GM19463 (cell line): ENCODE measurements around the gene CACNA1A.
"Not testable (repeated sequence)": the region's sequence is repeated elsewhere in the genome, so short reads cannot be mapped to it uniquely, and the experiment has no call there.

Experiments used
- ATAC-seq: cut with Tn5 transposase; IDR thresholded peaks from one replicate; pipeline ENCODE4 v1.9.1; 2021; ENCODE audit warnings: mild to moderate bottlenecking, moderate library complexity; ENCODE audit not compliant: unreplicated experiment

Gene CACNA1A

DNA sequence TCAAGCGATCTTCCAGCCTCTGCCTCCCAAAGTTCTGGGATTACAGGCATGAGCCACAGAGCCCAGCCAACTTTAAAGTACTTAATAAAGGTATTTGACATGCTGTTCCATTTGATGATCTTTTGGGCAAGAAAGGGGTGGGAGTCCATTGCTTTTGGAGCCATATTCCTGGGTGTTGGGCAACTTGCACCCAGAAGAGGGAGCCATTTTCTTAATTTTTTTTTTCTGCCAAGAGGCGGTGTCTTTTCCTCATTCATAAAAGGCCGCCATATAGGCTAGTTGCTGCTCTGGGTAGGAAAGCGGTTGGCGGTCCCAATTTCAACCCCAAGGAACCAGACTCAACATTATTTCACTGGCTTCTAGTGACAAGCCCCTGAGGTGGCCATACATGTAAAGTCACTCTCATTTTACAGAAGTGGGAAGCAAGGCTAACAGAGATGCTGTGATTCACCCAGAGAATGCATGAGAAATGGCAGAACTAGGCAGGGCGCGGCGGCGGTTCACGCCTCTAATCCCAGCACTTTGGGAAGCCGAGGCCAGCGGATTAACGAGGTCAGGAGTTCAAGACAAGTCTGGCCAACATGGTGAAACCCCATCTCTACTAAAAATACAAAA lies 139.6 kb downstream of the CACNA1A start:
- no peak for ATAC-seq

DNA sequence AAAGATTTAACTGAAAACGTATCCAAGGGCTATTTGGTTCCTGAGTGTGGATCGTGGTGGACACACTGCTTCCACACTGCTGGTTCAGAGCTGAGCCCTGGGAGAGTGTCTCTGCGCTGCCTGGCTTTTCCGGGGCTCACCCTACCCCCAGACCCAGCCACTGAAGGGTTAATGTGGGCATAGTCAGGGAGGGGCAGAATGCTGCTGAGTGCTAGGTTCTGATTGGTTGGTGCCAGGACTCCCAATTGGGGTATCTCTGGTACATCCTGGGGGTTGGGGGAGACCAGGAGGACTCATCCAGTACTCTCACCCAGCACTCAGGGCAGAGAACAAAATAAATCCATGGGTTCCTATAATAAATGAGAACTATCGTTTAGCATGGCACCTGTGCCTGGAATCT lies 142.3 kb downstream of the CACNA1A start:
- no peak for ATAC-seq

DNA sequence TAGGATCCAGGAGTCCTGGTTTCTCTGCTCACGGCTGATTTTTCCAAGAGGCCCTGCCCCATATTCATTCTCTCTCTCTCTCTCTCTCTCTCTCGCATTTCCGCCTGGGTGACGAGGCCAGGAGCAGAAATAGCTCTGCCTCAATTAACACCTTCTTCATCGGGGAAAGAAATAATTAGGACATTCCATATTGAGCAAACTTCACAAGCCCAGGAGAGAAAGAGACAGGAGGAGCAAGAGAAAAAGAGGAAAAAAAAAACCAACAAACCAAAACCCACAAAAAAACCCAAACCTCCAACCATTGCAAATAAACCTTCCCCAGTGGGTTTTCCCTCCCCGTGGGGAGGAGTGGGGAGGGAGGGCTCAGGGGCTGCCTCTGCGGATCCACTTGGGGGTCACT lies 143.0 kb downstream of the CACNA1A start:
- no peak for ATAC-seq

DNA sequence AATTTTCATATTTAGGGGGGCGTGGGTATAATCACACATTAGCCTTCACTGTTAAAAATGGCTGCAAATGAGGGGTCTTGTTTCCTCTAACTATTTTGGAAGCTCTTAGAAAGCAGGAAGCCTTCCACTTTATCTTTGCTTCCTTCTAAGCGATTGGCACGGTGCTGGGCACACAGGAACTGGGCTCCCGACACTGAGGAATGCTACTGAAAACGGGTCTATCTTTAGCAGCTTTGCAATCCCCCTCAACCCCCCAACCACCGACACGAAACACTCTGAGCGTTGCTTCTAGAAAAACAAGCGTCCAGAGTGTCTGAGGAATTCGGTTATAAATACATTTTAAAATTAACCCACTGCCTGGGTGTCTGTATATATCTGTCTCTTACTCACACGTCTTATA lies 143.6 kb downstream of the CACNA1A start:
- no peak for ATAC-seq

DNA sequence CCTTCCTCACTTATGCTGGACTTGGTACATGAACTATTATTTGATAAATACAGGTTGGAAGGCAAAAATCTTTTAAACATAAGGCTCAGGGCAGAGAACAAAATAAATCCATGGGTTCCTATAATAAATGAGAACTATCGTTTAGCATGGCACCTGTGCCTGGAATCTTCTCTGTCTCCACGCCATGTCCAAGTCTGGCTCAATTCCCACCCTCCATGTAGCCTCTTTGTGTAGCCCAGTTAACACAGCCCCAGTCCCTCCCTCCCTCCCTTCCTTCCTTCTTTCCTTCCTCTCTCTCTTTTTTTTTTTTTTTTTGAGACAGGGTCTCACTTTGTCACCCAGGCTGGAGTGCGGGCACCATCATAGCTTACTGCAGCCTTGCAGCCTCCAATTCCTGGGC lies 144.6 kb downstream of the CACNA1A start:
- not testable (repeated sequence) for ATAC-seq

DNA sequence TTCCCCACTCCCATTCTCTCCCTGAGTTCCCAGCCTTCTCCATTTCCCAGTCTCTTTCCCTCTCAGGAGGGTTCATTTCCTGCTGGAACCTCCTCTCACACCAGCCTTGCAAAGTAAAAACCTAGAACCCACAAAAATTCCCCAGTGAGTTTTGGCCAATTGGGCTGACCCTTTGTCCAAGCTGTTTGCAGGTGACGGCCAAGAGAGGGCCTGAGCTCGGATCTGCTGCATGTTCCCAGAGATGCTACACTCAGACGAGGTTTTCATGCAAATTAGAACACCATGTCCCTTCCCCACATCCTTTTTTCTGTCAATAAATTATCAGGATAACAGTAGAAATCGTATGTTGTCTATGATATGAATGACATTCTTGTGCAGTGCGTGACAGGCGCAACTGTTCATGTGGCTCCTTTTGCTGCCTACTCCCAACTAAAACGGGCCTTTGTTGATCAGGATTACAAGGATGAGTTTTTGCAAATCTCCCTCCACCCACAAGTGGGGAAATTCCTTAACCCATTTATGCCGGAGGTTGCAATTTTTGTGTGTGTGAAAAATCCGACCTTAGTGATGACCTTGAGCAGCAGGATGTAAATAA lies 149.5 kb downstream of the CACNA1A start:
- ATAC-seq = no peak

DNA sequence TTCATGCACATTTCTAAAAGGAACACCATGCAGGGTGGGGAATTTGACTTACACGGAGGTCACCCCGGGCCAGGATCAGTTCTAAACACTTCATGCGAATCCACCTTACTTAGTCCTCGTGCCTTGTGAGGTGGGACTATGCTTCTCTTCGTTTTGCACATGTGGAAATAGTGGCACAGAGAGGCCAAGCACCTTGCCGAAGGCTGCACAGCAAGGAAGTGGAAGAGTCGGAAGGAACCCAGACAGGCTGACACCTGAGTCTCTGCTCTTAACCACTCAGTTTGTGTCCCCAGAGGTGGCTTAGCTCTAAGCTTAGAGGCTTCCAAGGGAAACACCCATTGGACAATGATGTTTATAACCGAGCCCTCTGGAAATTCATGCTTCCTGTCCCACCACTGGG lies 150.1 kb downstream of the CACNA1A start:
- no peak for ATAC-seq

DNA sequence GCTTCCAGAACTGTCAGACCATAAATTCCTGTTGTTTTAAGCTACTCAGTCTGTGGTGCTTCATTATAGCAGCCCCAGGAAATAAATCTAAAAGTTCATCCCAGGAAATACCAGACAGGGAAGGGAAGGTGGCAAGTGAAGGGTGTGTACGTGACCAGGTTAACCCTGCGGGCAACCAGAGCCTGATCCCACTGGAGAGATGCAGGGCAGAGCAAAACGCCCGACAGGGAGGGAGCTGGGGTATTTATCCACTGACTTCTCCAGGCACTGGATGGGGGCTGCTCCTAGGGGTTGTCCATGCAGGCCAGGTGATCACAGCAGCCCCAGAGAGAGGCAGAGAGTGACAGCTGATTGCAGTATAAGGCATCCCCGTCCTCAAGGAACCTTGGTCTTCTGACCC lies 150.9 kb downstream of the CACNA1A start:
- ATAC-seq = no peak

DNA sequence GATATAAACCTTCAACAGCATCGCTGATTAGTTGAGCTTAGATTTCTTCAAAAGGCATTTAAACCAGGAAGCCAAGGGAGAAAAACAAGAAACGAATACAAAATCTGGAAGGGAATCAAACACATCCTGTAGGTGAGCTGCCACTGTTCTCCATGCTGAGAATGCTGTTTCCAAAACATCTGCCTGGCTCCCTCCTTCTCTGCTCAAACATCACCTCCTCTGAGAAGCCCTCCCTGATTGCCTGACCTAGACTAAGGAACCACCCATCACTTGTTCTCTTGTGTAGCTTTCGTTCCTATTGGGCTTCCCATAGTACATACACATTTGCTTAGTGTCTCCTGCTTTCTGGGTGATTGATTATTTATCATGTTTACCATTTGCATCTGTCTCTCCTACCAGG lies 152.7 kb downstream of the CACNA1A start:
- no peak for ATAC-seq

DNA sequence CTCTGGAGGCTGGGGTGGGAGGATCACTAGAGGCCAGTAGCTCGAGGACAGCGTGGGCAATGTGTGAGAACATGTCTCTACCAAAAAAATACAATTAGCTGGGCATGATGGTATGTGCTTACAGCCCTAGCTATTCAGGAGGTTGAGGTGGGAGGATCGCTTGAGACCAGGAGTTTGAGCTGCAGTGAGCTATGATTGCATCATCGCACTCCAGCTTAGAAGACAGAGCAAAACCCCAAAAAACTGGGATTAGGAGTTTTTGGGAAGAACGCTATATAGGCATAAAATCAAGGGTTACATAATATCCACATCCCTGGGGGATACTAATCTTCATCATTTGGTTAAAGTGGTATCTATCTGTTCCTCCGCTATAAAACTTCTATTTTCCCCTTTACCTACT lies 155.5 kb downstream of the CACNA1A start:
- ATAC-seq = no peak

DNA sequence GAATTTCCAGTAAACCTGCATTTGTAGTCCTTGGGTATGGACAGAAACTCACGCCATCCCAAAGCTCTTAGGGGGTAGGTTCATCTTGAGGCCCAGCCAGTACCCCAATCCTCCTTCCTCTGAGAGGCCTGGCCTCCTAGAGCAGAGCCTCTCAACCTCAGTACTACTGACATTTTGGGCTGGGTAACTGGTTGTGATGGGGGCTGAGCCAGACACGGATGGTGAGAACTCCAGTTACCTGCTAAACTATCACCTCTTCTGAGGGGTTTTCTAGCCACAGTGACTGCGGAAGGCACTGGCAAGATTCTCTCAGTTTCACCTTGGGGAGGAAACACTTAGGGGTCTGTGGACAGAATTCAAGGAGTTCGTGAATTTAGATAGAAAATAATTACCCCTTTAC lies 156.2 kb downstream of the CACNA1A start:
- ATAC-seq = no peak

DNA sequence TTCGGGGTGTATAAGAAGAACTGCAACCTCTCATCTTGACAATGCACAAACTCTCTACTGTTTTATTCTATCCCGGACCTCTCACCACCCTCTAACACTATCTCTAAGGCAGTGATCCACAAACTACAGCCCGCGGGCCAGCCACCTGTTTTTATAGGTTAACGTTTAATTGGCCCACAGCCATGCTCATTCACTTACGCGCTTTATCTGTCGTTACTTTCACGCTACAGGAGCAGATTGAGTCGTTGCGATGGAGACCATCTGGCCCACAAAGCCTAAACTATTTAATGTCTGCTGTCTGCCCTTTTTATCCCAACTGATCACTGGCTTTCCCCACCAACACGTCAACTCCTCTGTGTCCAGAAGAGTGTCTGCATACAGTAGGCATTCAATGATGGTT lies 158.9 kb downstream of the CACNA1A start:
- no peak for ATAC-seq

DNA sequence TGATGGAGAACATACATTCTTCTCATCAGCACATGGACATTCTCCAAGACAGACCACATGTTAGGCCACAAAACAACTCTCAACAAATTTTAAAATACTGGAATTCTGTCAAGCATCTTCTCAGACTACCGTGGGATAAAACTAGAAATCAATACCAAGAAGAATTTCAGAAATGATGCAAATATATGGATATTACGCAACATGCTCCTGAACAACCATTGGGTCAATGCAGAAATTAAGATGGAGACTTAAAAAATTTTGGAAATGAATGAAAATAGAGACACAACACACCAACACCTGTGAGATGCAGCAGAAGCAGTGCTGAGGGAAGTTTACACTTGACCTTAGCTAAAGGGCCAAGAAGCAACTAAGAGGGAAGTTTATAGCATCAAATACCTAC lies 162.8 kb downstream of the CACNA1A start:
- ATAC-seq = no peak

DNA sequence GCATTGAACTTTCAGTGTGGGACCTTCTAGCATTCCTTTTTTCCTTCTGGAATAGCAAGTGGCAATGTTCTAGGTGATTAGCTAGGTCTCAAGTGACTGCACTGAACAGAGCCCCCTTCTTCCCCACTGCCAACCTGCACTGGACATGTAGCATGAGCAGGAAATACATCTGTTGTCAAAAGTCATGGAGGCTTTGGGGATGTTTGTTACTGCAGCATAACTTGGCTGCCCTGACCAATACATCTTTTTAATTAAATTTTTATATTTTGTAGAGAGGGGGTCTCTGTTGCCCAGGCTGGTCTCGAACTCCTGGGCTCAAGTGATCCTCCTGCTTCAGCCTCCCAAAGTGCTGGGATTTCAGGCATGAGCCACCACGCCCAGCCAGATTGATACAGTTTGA lies 163.6 kb downstream of the CACNA1A start:
- no peak for ATAC-seq

DNA sequence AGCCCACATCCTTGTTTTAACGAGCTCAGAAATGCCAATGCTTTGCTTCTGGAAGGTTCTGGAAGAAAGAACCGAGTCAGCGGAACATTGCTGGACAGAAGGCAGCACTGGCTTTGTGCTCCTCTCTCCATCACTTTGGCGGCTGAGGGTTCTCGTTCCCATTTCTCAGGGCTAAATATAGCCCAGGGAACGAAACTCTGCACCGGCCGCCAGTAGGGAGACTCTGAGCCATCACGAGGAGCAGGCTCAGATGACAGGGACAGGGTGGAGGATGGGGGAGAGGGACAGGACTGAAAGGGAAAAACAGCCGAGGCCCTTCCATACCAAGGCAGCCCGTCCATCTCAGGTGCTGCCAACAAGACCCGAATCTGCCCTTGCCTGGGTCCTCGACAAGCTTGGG lies 166.4 kb downstream of the CACNA1A start:
- no peak for ATAC-seq

DNA sequence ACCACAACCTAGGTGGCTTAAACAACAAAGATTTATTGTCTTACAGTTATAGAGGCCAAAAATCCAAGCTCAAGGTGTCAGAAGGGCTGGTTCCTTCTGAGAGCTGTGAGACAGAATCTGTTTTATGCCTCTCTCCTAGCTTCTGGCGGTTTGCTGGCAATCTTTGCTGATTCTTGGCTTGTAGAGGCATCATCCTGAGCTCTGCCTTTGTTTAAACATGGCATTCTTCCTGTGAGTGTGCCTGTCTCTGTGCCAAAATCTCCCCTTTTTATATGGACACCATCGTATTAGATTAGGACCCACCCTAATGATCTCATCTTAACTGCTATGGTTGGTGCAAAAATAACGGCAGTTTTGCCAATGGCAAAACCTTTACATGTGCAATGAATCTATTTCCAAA lies 169.1 kb downstream of the CACNA1A start:
- no peak for ATAC-seq

DNA sequence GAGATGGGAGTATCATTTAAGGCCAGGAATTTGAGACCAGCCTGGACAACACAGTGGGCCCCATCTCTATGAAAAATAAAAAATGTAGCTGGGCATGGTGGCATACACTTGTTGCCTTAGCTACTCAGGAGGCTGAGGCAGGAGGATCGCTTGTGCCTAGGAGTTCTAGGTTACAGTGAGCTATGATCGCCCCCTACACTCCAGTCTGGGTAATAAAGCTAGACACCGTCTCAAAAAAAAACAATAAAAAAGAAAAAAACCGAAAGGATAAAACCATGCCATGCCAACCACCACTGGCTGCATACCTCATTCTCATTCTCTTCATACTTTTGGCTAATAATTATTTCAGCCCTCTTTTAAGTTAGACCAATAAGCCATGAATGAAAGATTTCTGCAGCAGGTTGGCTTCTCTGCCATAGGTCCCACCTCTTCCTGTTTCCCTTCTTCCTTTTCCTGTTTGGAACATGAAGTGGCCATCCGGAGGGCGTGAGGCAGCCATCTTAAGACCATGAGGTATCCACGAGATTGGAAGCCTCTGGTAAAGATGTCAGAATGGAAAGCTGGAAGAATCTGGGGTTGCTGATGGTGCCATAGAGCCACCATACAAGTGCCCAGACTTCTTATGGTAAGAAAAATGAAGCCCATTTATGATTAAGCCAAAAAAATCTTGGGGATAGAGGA lies 171.3 kb downstream of the CACNA1A start:
- ATAC-seq = no peak

DNA sequence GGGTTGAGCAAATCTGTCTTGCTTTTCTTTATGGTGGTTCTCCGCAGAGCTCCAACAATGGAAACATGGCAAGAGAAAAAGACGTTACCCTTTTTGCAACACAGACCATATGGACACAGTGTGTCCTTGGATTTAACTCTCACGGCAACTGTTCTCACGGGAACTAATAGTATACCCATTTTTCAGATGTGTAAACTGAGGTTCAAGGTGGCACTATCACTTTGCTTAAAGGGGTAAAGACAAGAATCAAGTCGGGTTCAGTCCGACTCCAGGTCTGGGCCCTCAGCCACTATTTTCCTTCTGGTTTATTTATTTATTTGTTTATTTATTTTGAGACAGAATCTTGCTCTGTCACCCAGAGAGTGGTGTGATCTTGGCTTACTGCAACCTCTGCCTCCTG lies 176.0 kb downstream of the CACNA1A start:
- ATAC-seq = no peak

DNA sequence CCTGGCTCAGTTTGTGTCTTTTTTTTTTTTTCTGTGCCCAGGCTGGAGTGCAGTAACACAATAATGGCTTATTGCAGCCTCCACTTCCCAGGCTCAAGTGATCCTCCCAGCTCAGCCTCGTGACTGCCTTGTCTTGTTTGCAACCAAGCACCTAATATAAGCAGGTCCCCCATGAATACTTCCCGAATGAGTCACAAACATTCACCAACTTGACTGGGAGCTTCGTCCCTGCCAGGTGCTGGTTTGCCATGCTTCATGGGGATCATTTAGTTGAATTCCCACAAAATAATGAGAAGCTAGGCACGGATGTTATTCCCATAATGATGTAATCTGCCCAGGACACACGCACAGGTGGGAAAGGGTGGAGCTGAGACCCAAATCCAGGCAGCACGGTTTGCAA lies 176.5 kb downstream of the CACNA1A start:
- ATAC-seq = no peak

DNA sequence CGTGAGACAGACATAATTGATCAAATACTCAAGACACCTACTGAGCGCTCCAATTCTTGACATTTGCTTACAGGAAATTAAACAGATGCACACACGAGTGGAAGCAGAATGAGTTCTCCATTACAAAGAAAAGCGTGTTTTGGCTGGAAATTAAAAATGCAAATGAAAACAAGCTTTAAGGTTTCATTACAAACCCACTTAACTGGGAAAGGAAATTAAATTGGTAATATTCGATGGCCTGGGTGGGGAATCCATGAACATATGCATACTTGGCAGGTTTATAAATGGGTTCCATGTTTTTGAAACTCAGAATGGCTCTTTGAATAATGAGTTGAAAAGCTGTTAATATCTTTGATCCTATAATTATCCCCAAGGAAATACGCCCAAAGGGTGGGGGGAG lies 178.0 kb downstream of the CACNA1A start:
- no peak for ATAC-seq

DNA sequence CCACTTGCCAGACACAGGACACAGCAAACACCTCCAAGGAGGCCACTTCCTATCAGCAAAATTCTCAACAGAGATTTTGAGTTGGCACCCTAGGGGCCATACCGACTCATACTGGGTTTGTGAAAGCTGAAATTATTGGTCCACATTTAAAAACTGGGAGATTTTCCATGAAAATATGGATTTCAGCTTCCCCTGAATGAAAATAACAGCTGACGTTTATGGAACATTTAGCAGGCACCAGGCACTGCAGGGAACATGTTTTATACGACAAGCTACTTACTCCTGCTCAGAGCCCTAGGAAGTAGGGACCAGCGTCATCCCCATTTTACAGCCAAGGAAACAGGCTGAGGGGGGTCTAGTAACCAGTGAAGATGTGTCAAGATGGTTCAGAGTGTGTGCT lies 186.8 kb downstream of the CACNA1A start:
- no peak for ATAC-seq

DNA sequence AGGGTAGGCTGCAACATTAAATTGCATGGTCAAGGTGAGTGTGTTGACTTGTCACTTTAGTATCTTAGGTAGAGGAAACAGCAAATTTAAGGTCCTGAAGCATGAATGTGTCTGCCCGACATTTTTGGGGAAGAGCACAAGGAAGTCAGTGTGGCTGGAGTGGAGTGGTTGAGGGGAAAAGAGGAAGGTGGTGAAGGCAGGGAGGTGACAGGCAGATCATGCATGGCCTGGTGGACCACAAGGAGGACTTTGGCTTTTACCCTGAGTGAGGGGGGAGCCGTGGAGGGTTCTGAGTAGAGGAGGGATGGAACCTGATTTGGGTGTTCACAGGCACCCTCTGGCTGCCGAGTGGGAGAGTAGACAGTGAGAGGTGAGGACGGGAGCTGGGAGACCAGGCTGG lies 188.1 kb downstream of the CACNA1A start:
- no peak for ATAC-seq

DNA sequence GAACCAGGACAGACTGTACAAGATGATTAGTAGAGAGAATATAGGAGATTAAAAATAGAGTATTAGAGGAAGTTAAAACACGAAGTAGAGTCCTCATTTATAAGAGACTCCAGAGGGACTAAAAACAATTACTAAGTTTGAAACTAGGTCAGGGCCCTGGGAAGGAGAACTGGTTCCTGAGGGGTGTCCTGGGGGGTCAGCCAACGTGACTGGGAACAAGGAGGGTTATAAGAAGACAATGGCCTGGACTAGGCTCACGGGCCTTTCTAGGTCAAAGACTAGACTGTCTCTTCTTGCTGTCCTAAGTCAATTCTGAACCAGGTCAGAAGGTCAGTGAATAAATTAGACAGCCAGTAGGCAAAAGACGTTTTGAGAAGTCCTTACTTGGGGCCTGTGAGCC lies 190.8 kb downstream of the CACNA1A start:
- ATAC-seq = no peak
